ENCODE data around the gene TNS2.
A peak's percentile ranks its signal among the peaks of the same experiment; 100 is the strongest.

The TNS2 gene

DNA sequence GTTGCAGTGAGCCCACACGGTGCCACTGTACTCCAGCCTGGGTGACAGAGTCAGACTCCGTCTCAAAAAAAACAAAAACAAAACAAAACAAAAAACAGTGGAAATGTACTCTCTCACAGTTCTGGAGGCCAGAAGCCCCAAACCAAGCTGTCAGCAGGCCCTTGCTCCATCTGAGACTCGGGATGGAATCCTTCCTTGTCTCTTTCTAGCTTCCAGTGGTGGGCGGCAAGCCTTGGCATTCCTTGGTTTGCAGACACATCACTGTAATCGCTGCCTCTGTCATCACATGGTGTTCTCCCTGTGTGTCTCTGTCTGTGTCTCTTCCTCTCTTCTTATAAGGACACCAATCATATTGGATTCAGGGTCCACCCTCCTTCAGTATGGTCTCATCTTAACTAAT lies 6.4 kb downstream of the TNS2 start:
- no peak for DNase-seq (ENCODE audit: low read depth in 2 of 2)

DNA sequence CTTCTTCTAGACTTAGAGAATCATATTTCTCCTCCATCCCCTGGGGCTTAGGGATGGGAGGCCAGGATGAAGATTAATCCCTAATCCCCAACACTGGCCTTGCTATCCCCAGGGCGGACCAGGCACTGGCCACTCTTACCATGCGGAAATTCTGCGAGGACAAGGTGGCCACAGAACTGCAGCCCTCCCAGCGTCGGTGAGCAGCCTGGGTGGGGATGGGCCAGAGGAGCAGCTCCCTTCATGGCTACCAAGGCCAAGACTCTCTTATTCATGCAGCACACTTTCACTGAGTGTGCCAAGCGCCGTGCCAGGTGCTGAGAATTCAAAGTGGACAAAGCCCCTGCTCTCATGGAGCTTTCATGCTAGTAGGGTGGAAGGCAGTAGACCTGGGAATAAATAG lies 7.0 kb downstream of the TNS2 start:
- DNase-seq (ENCODE audit: low read depth in 2 of 2) = no peak

DNA sequence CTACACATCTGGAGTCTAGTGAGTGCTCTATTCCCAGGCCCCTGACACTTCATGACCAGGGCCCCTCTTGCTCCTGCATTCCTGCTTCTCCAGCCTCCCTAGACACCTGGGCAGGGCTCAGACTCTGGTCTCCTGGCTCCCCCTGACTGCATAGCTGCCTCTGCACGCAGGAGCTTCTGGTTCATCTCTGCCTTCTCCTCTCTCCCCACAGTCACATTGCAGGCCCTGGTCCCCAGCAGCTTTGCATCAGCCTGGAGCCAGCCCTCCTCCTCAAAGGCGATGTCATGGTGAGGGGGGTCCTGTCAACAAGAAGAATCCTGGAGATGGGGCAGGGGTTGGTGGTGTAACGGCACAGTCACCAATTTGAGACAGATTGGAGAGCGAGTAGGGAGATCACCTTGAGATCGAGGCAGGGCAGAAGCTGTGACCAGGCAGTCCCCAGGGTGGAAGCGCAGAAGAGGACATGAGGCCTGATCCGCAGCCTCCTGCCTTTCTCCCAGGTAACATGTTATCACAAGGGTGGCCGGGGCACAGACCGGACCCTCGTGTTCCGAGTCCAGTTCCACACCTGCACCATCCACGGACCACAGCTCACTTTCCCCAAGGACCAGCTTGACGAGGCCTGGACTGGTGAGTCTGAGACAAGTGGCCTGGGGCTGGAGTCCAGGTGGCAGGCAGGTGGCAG lies 8.1 kb downstream of the TNS2 start:
- DNase-seq (ENCODE audit: low read depth in 2 of 2) = no peak

DNA sequence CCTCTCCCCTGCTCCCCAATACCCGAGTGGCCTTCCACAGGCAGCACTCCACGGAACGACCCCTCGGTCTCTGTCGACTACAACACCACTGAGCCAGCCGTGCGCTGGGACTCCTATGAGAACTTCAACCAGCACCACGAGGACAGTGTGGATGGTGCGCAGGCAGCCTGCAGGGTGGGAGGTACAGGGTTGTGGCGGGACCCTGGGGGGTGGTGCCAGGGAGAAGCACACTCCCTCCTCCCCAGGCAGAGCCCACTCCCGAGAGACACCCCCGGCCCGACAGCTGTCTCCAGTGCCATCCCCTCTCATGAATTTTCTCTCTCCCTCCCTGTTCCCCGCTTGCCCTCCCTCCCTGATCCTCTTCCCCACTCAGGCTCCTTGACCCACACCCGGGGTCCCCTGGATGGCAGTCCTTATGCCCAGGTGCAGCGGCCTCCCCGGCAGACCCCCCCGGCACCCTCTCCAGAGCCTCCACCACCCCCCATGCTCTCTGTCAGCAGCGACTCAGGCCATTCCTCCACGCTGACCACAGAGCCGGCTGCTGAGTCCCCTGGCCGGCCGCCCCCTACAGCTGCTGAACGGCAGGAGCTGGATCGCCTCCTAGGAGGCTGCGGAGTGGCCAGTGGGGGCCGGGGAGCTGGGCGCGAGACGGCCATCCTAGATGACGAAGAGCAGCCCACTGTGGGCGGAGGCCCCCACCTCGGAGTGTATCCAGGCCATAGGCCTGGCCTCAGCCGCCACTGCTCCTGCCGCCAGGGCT lies 9.0 kb downstream of the TNS2 start:
- no peak for DNase-seq (ENCODE audit: low read depth in 2 of 2)

DNA sequence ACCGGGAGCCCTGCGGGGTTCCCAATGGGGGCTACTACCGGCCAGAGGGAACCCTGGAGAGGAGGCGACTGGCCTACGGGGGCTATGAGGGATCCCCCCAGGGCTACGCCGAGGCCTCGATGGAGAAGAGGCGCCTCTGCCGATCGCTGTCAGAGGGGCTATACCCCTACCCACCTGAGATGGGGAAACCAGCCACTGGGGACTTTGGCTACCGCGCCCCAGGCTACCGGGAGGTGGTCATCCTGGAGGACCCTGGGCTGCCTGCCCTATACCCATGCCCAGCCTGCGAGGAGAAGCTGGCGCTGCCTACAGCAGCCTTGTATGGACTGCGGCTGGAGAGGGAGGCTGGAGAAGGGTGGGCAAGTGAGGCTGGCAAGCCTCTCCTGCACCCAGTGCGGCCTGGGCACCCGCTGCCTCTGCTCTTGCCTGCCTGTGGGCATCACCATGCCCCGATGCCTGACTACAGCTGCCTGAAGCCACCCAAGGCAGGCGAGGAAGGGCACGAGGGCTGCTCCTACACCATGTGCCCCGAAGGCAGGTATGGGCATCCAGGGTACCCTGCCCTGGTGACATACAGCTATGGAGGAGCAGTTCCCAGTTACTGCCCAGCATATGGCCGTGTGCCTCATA lies 9.7 kb downstream of the TNS2 start:
- DNase-seq (ENCODE audit: low read depth in 2 of 2) = no peak

DNA sequence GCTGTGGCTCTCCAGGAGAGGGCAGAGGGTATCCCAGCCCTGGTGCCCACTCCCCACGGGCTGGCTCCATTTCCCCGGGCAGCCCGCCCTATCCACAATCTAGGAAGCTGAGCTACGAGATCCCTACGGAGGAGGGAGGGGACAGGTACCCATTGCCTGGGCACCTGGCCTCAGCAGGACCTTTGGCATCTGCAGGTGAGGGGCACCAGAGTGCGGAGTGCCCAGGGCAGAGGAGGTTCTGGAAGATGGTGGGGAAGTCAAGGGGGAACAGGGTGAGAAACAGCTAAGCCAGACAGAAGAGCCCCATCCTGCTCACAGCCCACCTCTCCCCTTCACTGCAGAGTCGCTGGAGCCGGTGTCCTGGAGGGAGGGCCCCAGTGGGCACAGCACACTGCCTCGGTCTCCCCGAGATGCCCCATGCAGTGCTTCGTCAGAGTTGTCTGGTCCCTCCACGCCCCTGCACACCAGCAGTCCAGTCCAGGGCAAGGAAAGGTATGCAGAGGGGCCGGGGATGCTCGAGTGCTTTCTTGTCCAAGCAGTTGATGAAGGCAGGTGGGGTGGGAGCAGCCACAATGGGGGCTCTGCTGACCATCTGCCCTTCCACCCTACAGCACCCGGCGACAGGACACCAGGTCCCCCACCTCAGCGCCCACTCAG lies 10.3 kb downstream of the TNS2 start:
- no peak for DNase-seq (ENCODE audit: low read depth in 2 of 2)

DNA sequence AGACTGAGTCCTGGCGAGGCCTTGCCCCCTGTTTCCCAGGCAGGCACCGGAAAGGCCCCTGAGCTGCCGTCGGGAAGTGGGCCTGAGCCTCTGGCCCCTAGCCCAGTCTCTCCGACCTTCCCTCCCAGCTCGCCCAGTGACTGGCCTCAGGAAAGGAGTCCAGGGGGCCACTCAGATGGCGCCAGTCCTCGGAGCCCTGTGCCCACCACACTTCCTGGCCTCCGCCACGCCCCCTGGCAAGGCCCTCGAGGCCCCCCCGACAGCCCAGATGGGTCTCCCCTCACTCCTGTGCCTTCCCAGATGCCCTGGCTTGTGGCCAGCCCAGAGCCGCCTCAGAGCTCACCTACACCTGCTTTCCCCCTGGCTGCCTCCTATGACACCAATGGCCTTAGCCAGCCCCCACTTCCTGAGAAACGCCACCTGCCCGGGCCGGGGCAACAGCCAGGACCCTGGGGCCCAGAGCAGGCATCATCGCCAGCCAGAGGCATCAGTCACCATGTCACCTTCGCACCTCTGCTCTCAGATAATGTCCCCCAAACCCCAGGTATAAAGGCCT lies 10.9 kb downstream of the TNS2 start:
- DNase-seq (ENCODE audit: low read depth in 2 of 2) = no peak

DNA sequence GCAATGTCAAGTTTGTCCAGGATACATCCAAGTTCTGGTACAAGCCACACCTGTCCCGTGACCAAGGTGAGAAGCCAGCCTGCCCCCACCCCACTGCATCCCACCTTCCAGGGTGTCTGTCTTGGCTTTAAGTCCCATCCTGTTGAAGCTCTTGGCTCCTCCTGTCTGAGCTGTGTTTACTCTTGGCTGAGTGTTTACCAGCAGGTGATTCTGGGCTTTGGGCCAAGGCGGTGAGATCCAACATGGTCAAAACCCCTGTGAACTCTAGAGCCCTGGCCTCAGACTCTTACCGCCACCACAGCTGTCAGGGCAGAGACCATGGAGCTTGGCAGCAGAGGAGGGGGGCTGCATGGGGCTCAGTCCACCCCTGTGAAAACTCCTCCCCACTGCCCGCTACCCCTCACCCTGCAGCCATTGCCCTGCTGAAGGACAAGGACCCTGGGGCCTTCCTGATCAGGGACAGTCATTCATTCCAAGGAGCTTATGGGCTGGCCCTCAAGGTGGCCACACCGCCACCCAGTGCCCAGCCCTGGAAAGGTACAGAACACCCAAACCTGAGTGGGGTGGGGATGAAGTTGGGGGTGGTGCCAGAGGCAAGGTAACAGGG lies 11.6 kb downstream of the TNS2 start:
- DNase-seq (ENCODE audit: low read depth in 2 of 2) = no peak

DNA sequence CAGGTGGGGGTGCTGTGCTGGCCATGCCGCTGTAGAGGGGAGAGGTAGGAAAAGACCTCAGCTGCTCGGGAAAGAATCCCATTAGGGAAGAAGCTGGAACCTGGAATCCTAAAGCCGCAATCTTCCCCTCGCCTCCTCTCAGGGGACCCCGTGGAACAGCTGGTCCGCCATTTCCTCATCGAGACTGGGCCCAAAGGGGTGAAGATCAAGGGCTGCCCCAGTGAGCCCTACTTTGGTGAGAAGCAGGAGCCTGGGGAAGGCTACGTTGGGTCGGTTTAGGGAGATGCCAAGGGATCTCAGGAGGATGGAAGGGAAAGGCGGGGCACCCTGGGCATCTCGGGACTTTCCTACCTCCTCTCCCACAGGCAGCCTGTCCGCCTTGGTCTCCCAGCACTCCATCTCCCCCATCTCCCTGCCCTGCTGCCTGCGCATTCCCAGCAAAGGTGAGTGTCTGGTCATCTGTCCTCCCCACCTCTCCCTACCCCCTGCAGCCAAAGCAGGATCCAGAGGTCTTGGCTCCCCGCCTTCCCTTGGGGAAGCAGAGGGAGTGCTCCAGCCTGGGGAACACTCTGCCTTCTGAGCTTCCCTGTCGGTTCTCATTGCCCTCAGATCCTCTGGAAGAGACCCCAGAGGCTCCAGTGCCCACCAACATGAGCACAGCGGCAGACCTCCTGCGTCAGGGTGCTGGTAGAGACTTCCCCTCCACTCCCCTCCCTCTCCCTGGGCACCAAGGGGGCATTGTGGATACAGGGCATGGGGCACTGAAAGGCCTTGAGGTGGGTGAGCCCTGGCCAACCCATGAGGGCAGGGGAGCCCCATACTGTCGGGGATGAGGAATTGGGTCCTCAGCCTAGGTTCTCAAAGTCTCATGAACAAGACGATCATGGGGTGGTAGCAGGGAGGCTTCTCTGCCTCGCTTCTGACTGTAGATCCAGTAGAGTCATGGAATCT lies 12.4 kb downstream of the TNS2 start:
- no peak for DNase-seq (ENCODE audit: low read depth in 2 of 2)

DNA sequence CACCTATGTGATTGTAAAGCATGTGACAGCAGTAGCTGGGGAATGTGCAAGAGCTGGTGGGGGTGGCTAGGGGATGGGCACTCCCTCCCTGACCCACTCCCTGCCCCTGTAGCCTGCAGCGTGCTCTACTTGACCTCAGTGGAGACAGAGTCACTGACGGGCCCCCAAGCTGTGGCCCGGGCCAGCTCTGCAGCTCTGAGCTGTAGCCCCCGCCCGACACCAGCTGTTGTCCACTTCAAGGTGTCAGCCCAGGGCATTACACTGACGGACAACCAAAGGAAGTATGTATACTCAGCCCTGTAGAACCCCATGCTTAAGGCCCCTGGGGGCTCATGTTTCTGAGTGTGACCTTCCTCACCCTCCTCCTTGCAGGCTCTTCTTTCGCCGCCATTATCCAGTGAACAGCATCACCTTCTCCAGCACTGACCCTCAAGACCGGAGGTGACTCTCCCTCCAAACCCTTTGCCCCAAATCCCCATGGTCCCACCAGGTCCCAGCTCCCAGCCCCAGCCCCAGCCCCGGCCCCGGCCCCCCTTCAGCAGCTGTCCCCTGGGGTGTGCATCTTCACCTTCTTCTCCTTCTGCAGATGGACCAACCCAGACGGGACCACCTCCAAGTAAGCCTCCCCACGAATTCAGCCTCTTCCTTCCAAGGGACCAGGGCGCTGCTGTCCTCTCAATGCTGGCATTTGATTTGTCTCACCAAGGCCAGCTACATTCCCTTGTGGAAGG lies 13.3 kb downstream of the TNS2 start:
- DNase-seq (ENCODE audit: low read depth in 2 of 2) = no peak

DNA sequence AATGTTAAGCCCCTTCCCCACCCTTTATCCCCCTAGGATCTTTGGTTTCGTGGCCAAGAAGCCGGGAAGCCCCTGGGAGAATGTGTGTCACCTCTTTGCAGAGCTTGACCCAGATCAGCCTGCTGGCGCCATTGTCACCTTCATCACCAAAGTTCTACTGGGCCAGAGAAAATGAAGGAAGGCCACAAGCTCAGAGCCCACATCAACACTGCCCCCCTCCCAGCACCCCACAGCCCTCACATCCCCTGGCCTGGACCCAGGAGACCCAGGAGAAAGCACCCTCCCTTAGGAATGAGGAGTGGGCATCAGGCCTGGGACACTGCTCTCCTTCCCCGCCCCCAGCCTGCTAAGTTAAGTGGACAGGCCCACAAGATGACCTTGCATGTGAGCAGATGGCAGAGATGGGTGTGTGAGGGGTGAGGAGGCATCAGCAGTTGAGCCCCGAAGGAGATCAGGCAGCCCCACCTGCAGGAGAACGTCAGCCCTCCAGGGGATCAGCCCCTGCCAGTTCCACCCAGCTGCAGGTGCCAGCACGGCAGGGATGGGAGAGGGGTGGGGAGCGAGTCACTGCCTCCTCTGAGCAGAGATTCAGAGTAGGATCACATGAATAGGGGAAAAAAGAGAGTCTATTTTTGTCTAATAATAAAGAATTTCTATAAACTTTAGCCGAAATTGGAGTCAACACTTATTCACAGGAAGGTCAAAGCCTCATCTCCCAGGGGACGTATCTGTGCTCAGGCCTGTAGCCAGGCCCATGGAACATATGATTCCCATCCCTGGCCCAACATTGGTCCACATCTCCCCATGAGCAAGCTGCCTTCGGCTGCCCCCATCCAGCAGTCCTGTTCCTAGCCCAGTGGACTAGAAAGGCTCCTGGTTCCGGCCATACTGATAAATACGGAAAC lies 14.1 kb downstream of the TNS2 start:
- no peak for DNase-seq (ENCODE audit: low read depth in 2 of 2)

DNA sequence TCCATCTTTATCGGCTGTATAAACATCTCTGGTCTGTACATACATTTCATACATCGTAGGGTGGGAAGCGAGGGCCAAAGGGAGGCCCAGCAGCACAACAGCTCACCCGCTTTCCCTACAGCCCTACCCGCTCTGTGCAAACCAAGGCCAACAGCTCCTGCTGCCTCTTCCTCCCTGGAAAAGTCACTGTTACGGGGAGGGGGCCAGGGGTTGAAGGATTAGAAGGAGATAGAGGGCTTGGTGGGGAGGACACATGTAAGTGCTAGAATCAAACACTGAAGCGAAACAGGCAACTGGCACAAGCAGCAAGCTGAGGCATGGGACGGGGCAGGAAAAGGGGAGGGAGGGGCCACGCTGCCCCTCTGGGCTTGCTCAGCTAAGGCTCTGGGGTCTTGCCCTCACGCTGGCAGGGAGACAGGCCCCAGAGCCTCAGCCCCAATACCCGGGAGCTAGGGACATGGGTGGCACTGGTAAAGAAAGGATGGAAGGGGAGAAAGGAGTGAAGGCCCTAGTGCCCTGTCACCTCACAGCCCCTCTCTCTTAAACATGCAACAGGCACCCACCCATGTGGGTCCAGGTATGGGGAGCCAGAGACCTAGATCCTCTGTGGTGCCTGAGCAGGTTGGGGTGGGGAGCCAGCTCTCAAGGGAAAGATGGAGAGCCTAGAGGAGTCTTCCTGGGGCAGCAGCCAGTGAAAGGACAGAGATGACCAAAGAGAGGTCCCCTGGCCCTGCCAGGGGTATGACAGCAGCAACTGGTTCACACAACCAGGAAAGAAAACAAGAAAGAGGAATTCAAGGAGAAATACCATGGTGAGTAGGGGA lies 15.0 kb downstream of the TNS2 start:
- DNase-seq (ENCODE audit: low read depth in 2 of 2) = no peak

DNA sequence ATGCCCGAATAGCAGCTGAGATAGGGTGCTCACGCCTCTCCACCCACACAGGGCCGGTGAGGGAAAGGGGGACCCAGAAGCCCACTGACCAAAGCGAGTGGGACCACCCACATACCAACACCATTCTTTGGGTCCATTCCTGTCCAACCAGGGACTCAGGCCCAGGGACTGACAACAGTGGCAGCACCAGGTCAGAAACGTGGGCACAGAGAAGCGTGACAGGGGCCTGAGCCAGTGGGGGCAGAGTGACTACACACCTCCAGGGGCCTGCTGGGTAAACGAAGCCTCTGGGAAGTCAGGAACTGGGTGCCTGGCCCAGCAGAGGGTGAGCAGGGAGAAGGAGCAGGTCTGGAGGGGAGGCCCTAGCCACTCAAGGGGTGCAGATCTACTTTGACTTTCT lies 15.6 kb downstream of the TNS2 start:
- no peak for DNase-seq (ENCODE audit: low read depth in 2 of 2)

DNA sequence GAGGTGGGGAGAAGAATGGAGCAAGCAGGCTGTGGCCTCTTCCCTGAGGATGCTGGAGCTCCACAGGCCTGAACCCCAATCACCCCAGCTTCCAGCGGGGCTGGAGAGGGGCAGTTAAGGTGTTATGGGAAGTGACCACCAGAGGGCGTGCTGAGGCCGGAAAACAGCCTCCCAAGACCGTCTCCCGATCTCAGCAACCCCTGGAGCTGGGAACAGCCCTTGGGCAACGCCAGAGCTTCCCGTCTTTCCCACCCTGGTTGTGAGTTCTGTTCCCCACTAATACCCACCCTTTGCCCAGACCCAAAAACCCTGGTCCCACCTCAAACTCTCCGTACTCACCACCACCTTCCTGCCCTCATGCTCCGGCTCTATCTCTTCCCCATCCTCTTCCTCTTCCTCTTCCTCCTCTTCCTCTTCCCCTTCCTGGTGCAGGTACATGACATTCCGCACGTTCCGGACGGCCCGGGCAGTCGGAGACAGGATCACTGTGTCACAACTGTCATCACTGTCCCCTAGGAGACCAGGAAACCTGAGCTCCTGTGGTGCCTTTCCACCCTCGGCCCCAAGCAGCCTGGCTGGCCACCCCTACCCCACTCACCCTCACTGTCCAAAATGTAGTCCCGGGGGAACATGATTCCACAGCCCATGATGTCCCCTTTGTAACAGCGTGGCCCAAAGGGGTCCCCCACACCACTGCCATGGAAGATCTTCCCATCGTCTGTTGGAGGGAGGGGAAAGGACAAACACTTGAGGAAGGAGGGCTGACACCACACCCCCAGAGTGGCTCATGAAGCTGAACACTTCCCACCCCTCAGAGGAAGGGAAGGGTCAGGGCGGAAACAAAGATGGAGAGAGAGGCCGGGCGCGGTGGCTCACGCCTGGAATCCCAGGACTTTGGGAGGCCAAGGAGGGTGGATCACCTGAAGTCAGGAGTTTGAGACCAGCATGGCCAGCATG lies 16.4 kb downstream of the TNS2 start:
- peak; percentile 44 to 55 for DNase-seq (ENCODE audit: low read depth in 2 of 2)

DNA sequence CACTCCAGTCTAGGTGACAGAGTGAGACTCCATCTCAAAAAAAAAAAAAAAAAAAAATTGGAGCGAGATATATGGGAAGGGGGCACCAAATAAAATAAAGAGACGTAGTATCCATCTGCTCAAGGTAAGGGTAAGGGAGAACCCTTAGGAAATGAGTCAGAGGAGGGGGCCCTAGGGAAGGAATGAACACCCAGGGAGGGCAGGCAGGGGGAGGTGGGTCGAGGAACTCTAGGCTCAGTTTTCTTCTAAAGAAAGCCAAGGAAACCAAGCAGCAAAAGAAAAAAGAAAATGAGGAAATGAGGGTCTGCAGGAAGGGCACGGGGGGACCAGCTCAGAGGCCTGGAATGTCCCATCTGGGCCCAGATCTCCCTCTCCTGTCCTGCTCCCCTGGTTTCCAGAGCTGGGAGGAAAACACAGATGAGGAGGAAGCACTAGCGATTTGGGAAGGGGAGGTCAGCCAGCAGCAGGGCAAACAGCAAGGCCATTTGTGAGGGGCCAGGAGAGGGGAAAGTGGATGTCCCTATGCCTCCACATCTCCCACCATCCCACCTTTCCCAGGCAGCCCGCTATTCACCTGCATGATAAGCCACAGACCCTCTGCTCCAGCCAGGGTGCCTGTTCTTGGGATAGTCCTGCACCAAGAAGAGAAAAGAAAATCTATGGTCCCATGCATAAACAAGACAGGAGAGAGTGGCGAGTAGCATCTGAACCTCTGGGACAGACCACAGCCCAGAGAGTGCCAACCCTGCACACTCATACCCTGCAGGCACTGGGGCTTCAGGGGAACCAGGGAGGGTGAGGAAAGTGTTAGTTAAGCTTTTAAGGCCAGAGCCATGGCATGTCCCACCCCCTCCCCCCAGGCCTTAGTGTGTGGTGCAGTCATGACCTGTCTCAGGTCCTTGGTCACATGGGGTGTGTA lies 17.5 kb downstream of the TNS2 start:
- DNase-seq (ENCODE audit: low read depth in 2 of 2) = no peak

Measured in stimulated activated CD8-positive, alpha-beta memory T cell treated with anti-CD3 and anti-CD28 coated beads, Interleukin-7, amount 100 ng/mL, for 1 hour (primary cell).